MCF 10A (cell line): Measurements from ENCODE around the gene ADGRL1. TPM values are rescaled to one million over a fixed set of nuclear protein-coding genes. Genes with fewer than 3 reads are reported as not detected.

Experiments used
- BruUV-seq: library from RNA; stranded (reverse); fragments of 400-500 nt; replicated peaks from 2 replicates; lab custom pipeline; 2021; lab: Mats Ljungman, UMichigan
- CTCF ChIA-PET: fragments of 300-600 bp; sonication (Branson Sonifier 250); formaldehyde crosslinking; extraction: SDS; loops from one replicate; lab custom pipeline; 2021; ENCODE audit warnings: antibody characterized with exemption, inconsistent platforms; lab: Yijun Ruan, JAX
- POLR2A ChIA-PET: fragments of 300-600, 350-650 bp; sonication (Branson Sonifier 250); formaldehyde crosslinking; extraction: SDS; loops from one replicate; lab custom pipeline; 2020; ENCODE audit warnings: antibody characterized with exemption, inconsistent platforms; lab: Yijun Ruan, JAX
- DNase-seq: peaks from one replicate; pipeline ENCODE4 v3.0.0-alpha.2; 2018; ENCODE audit not compliant: unreplicated experiment
- H3K27ac Mint-ChIP-seq: one replicate; pipeline ENCODE4 v1.8.0; 2022; ENCODE audit warnings: mild to moderate bottlenecking, low read depth, mixed read lengths; ENCODE audit not compliant: unreplicated experiment
- H3K27me3 Mint-ChIP-seq: one replicate; pipeline ENCODE4 v1.8.0; 2022; ENCODE audit warnings: mixed read lengths; ENCODE audit not compliant: insufficient read depth, unreplicated experiment
- H3K36me3 Mint-ChIP-seq: one replicate; pipeline ENCODE4 v1.8.0; 2022; ENCODE audit warnings: mild to moderate bottlenecking, moderate library complexity, mixed read lengths; ENCODE audit not compliant: insufficient read depth, unreplicated experiment
- H3K4me1 Mint-ChIP-seq: one replicate; pipeline ENCODE4 v1.8.0; 2022; ENCODE audit warnings: mixed read lengths; ENCODE audit not compliant: insufficient read depth, unreplicated experiment
- H3K4me3 Mint-ChIP-seq: one replicate; pipeline ENCODE4 v1.8.0; 2022; ENCODE audit warnings: mild to moderate bottlenecking, moderate library complexity, mixed read lengths; ENCODE audit not compliant: unreplicated experiment
- H3K9me3 Mint-ChIP-seq: one replicate; pipeline ENCODE4 v1.8.0; 2022; ENCODE audit warnings: mixed read lengths; ENCODE audit not compliant: unreplicated experiment
- intact Hi-C: fragments of 100-400 bp; cut with micrococcal nuclease; formaldehyde crosslinking; loops from 2 replicates; pipeline ENCODE4 v1.14.1; 2022
- total RNA-seq: library from RNA; stranded (reverse); gene quantifications from 2 replicates; pipeline ENCODE4 v1.2.3, GENCODE V29; 2022
- TF ChIP-seq, protein P1 (sequence below): fragments of 200-600 bp; IDR thresholded peaks from one replicate; pipeline ENCODE4 v1.8.0; 2022; ENCODE audit warnings: antibody characterized with exemption, mild to moderate bottlenecking; ENCODE audit not compliant: unreplicated experiment

ADGRL1 gene
- total RNA-seq, 1 experiment from 2014 or later: 15.9 TPM

GRCh38 chr19:14116525-14116917, 89.4 kb downstream of the ADGRL1 start:
- H3K4me3 Mint-ChIP-seq: peak overlapping the region; percentile 83
- POLR2A ChIA-PET: interaction anchor here (0.9 to 1.6 kb wide), 2 partner anchors 22 to 26 kb away, joined by 3 to 4 read pairs; no protein-coding TSS in a partner anchor
- no peaks in the 10 kb centered on the region for H3K36me3 Mint-ChIP-seq
- peaks cover 18% of the 10 kb centered on the region for H3K4me1 Mint-ChIP-seq
- H3K27me3 Mint-ChIP-seq: no peaks in the 10 kb centered on the region
- H3K27ac Mint-ChIP-seq: peak overlapping the region; percentile 21
- DNase-seq: no peak
- BruUV-seq: no TSS peak
- TF ChIP-seq, protein P1, sequence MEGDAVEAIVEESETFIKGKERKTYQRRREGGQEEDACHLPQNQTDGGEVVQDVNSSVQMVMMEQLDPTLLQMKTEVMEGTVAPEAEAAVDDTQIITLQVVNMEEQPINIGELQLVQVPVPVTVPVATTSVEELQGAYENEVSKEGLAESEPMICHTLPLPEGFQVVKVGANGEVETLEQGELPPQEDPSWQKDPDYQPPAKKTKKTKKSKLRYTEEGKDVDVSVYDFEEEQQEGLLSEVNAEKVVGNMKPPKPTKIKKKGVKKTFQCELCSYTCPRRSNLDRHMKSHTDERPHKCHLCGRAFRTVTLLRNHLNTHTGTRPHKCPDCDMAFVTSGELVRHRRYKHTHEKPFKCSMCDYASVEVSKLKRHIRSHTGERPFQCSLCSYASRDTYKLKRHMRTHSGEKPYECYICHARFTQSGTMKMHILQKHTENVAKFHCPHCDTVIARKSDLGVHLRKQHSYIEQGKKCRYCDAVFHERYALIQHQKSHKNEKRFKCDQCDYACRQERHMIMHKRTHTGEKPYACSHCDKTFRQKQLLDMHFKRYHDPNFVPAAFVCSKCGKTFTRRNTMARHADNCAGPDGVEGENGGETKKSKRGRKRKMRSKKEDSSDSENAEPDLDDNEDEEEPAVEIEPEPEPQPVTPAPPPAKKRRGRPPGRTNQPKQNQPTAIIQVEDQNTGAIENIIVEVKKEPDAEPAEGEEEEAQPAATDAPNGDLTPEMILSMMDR: no peak
- CTCF ChIA-PET: interaction anchor here (0.6 to 1.7 kb wide), 8 partner anchors 10 to 363 kb away, joined by 3 to 7 read pairs (median 3); no protein-coding TSS in a partner anchor
- no peaks in the 10 kb centered on the region for H3K9me3 Mint-ChIP-seq
- intact Hi-C loops: loop anchor here (5.0 kb wide), 1 partner anchor 34 kb away; no protein-coding TSS in a partner anchor

DNA sequence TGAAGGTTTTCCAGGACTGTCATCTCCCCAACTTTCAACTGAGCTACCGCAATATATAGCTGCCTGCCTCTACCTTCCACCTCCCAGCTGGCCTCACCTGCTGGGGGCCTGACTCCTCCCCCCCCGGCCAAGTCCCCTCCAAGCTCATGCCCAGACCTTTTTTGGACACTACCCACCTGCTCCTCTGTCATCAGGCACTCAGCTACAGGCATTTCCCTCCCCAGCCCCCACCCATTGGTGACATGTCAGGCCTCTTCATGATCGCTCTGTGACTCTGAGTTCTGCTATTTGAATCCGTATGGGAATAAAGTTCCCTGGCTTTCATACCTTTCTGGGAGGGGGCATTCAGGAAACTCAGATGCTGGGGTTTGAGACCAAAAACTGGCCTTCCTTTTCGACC, 90.2 kb downstream of the ADGRL1 start:
- Mint-ChIP-seq H3K27me3 (no peaks in the 10 kb centered on the region), H3K27ac (peak overlapping the region; percentile 12), H3K36me3 (no peaks in the 10 kb centered on the region), H3K9me3 (no peaks in the 10 kb centered on the region), H3K4me3 (peak overlapping the region; percentile 83), H3K4me1 (peaks cover 18% of the 10 kb centered on the region)
- ChIA-PET POLR2A (interaction anchor here (1.2 to 1.6 kb wide), 3 partner anchors 14 to 24 kb away, joined by 3 to 4 read pairs (median 3); no protein-coding TSS in a partner anchor), CTCF (interaction anchor here (0.6 to 1.7 kb wide), 15 partner anchors 10 to 1054 kb away, joined by 3 to 11 read pairs (median 4); partner anchors contain the start of gene ASF1B)
- no peak for DNase-seq
- intact Hi-C loops: loop anchor here (5.0 kb wide), 1 partner anchor 33 kb away; no protein-coding TSS in a partner anchor
- BruUV-seq: no TSS peak
- TF ChIP-seq, protein P1: no peak

GRCh38 chr19:14114854-14115253, 91.1 kb downstream of the ADGRL1 start:
- H3K36me3 Mint-ChIP-seq: no peaks in the 10 kb centered on the region
- H3K27ac Mint-ChIP-seq: no peak overlapping the region
- POLR2A ChIA-PET: interaction anchor here (0.6 to 1.2 kb wide), 4 partner anchors 13 to 267 kb away, joined by 3 read pairs; no protein-coding TSS in a partner anchor
- H3K4me1 Mint-ChIP-seq: peaks cover 18% of the 10 kb centered on the region
- H3K27me3 Mint-ChIP-seq: no peaks in the 10 kb centered on the region
- BruUV-seq: no TSS peak
- DNase-seq: peak; percentile 49
- H3K4me3 Mint-ChIP-seq: no peak overlapping the region
- CTCF ChIA-PET: interaction anchor here (0.6 to 1.7 kb wide), 11 partner anchors 16 to 1053 kb away, joined by 3 to 11 read pairs (median 5); partner anchors contain the start of gene ASF1B
- no peaks in the 10 kb centered on the region for H3K9me3 Mint-ChIP-seq
- intact Hi-C loops: loop anchor here (5.0 kb wide), 1 partner anchor 33 kb away; no protein-coding TSS in a partner anchor
- TF ChIP-seq, protein P1: peak; percentile 41

GRCh38 chr19:14114439-14114838, 91.5 kb downstream of the ADGRL1 start:
- H3K27ac Mint-ChIP-seq: no peak overlapping the region
- no peaks in the 10 kb centered on the region for H3K9me3 Mint-ChIP-seq
- ChIA-PET POLR2A (interaction anchor here (0.6 to 1.2 kb wide), 3 partner anchors 23 to 267 kb away, joined by 3 read pairs; no protein-coding TSS in a partner anchor), CTCF (interaction anchor here (0.6 to 1.7 kb wide), 9 partner anchors 12 to 342 kb away, joined by 3 to 11 read pairs (median 5); partner anchors contain the start of gene ASF1B)
- no TSS peak for BruUV-seq
- DNase-seq: no peak
- no peaks in the 10 kb centered on the region for H3K27me3 Mint-ChIP-seq
- no peaks in the 10 kb centered on the region for H3K36me3 Mint-ChIP-seq
- intact Hi-C loops: no loop called here
- TF ChIP-seq, protein P1: no peak
- no peak overlapping the region for H3K4me3 Mint-ChIP-seq
- H3K4me1 Mint-ChIP-seq: peaks cover 18% of the 10 kb centered on the region
